ENCODE measurements around the gene ADD3.
"Not testable (repeated sequence)": the region's sequence is repeated elsewhere in the genome, so short reads cannot be mapped to it uniquely, and the experiment has no call there.

Gene ADD3

GRCh38 chr10:109978481-109978880 is 29.3 kb upstream of the ADD3 start:
- no peak for DNase-seq

GRCh38 chr10:109979215-109979614 is 28.6 kb upstream of the ADD3 start:
- no peak for DNase-seq

- DNase-seq: no peak
Observed at GRCh38 chr10:109981650-109982049, 26.1 kb upstream of the ADD3 start.

- DNase-seq: no peak
Observed at GRCh38 chr10:109982123-109982522, 25.7 kb upstream of the ADD3 start.

GRCh38 chr10:109982812-109983211 is 25.0 kb upstream of the ADD3 start:
- no peak for DNase-seq

GRCh38 chr10:109984013-109984412 is 23.8 kb upstream of the ADD3 start:
- DNase-seq: no peak

GRCh38 chr10:109985768-109986167 is 22.0 kb upstream of the ADD3 start:
- DNase-seq: not testable (repeated sequence)

GRCh38 chr10:109987452-109988211 is 20.2 kb upstream of the ADD3 start:
- no peak for DNase-seq

- DNase-seq: no peak
Observed at GRCh38 chr10:109988212-109988596, 19.6 kb upstream of the ADD3 start.

GRCh38 chr10:109991266-109991855 is 16.4 kb upstream of the ADD3 start:
- no peak for DNase-seq

- DNase-seq: no peak
Observed at GRCh38 chr10:109992485-109992884, 15.3 kb upstream of the ADD3 start.

- DNase-seq: no peak
Observed at GRCh38 chr10:109993551-109994330, 14.0 kb upstream of the ADD3 start.

GRCh38 chr10:109994711-109995577 is 12.8 kb upstream of the ADD3 start:
- no peak for DNase-seq

- DNase-seq: no peak
Observed at GRCh38 chr10:109995595-109995994, 12.2 kb upstream of the ADD3 start.

- DNase-seq: no peak
Observed at GRCh38 chr10:109996225-109996624, 11.6 kb upstream of the ADD3 start.

GRCh38 chr10:109996766-109997171 is 11.0 kb upstream of the ADD3 start:
- DNase-seq: no peak

- DNase-seq: no peak
Observed at GRCh38 chr10:109997233-109997632, 10.6 kb upstream of the ADD3 start.

GRCh38 chr10:109998513-109998912 is 9.3 kb upstream of the ADD3 start:
- no peak for DNase-seq

GRCh38 chr10:110002801-110003523 is 4.8 kb upstream of the ADD3 start:
- DNase-seq: no peak

GRCh38 chr10:110003524-110003885 is 4.3 kb upstream of the ADD3 start:
- no peak for DNase-seq

- no peak for DNase-seq
Observed at GRCh38 chr10:110005719-110006118, 2.1 kb upstream of the ADD3 start.
